GM21737 (cell line): Measurements from ENCODE around the gene SENP8.
"Not testable (repeated sequence)": the region's sequence is repeated elsewhere in the genome, so short reads cannot be mapped to it uniquely, and the experiment has no call there.

Experiments used
- ATAC-seq: cut with Tn5 transposase; IDR thresholded peaks from one replicate; pipeline ENCODE4 v1.9.1; 2021; ENCODE audit warnings: mild to moderate bottlenecking, moderate library complexity; ENCODE audit not compliant: unreplicated experiment

The SENP8 gene

DNA sequence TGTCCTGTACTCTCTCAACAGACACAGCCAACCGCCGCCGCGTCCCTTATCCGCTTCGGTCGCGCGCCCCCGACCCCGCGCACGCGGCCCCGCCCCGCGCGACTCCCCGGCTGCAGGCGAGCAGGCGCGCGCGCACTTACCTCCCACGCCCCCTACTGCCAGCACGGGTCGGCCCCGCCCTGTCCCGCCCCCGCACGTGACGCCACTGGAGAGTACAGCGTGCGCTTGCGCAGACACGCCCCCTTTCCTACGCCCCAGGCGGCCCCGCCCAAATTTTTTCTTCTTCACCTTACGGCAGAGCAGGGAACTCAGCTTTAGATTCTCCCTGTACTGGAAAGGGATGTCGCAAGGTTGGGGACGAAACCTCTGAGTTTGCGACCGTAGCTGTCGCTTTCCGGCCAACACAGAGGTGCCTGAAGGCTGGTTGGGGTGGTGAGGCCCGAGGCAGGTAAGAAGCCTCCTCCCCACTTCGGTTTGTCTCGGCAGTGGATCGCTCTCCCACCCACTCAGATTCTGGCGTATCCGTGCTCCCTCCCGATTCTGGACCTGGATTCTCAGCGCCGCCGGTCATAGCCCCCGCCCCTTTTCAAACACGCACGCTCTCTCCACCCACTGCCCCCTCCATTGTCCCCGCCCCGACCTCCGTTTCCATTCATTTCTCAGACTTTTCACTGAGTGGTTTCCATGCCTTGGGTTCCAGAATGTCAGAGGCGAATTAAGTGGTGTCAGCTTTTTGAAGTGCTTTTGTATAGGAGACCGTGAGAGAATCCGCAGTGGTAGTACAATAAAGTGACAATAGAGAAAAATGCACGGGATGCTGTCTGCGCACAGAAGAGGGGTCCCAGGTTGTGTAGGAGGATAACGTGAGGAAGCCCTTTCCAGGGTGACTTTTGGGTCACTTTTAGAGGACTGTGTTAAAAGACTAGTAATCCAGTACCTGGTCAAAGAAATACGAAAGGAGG is at the start of gene SENP8, which contains the start of gene MYO9A:
Gene SENP8, plus strand, starts transcription at position 387 of the 962 bp plus-strand sequence. CDS start 21,221 bp downstream, outside the sequence.
Gene MYO9A, minus strand, starts transcription at position 134 of the 962 bp plus-strand sequence. CDS start 71,587 bp downstream, outside the sequence.
- peak; percentile 60 for ATAC-seq

DNA sequence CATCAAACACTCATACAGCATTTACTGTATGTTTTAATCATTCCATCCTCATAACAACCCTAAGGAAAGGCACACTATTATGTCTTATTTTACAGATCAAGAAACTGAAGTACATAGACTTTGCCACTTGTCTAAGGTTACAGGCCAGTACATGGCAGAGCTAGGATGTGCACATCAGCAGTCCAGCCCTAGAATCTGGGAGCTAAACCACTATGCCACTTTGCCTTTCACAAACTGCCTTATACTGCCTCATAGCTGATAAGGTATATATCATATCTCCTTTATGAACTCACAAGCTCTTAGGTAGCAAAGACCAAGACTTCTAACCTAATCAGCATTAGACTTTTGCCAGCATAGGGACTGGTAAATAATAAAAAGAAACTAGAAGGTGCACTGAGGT is 49.3 kb upstream of the SENP8 start:
- no peak for ATAC-seq

DNA sequence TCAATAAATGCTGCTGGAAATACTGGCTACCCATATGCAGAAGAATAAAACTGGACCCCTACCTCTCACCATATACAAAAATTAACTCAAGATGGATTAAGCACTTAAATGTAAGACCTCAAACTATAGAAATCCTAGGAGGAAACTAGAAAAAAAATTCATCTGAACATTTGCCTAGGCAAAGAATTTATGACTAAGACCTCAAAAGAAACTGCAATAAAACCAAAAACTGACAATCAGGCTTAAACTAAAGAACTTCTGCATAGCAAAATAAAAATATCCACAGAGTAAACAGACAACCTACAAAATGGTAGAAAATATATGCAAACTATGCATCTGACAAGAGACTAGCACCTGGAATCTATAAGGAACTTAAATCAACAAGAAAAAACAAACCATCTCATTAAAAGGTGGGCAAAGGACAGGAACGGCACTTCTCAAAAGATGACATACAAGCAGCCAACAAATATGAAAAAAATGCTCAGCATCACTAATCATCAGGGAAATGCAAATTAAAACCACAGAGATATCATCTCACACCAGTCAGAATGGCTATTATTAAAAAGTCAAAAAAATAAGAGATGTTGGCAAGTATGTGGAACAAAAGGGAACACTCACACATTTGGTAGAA is 47.3 kb upstream of the SENP8 start:
- no peak for ATAC-seq

DNA sequence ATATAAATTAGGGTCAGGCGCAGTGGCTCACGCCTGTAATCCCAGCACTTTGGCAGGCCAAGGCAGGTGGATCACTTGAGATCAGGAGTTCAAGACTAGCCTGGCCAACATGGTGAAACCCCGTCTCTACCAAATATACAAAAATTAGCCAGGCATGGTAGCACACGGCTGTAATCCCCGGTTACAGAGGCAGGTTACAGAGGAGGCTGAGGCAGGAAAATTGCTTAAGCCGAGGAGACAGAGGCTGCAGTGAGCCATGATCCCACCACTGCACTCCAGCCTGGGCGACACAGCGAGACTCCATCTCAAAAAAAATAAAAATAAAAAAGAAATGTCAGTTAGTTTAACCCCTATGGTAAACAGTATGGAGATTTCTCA is 46.8 kb upstream of the SENP8 start:
- not testable (repeated sequence) for ATAC-seq

DNA sequence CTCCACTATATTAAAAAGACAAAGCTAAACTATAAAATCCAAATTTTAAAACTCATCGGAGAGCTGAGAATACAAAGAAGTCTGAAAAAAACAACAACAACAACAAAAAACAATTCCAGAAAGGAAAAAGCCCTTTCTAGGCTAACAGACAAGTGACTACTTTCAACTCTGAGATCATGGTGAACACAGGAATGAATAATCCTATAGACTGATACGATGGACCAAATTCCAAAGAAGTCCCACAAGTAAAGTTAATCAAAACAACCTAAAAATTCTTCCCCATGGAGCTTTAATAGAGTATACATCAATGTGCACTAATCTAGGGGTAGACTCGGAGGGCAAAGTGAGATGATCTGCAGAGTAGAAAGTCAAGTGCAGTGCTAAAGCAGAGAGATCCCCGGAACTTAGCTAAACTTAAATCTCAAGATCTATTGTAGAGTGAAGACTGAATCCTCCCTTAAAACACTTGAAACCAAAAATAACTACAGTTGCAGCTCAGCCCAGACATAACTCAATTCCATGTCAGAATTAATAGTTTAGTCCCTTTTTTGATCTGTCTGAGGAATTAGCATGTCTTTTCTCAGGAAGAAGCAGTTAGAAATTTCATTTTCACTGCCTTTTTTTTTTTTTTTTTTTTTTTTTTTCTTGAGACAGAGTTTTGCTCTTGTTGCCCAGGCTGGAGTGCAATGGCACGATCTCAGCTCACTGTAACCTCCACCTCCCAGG is 43.7 kb upstream of the SENP8 start:
- no peak for ATAC-seq

DNA sequence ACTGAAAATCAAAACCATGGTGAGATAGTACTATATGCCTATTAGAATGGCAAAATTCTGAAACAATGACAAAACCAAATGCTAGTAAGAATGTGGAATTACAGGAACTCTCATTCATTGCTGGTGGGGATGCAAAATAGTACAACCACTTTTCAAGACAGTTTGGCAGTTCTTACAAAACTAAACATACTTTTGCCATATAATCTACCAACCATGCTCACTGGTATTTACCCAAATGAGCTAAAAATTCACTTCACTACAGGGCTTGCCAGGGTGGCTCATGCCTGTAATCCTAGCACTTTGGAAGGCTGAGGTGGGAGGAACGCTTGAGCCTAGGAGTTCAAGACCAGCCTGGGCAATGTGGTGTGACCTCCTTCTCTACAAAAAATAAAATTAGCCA is 40.3 kb upstream of the SENP8 start:
- no peak for ATAC-seq

DNA sequence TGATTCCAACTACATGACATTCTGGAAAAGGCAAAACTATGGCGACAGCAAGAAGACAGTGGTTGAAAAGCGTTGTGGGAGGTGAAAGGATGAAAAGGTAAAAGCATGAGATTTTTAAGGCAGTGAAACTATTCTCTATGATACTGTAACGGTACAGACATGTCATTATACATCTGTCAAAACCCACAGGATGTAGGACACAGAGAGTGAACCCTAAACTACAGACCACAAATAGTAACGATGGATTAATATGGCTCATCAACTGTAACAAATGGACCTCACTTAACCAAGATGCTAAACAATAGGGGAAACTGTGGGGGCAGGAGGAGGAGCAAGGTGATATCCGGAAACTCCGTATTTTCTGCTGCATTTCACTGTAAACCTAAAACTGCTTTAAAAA is 39.3 kb upstream of the SENP8 start:
- ATAC-seq = peak; percentile 90

DNA sequence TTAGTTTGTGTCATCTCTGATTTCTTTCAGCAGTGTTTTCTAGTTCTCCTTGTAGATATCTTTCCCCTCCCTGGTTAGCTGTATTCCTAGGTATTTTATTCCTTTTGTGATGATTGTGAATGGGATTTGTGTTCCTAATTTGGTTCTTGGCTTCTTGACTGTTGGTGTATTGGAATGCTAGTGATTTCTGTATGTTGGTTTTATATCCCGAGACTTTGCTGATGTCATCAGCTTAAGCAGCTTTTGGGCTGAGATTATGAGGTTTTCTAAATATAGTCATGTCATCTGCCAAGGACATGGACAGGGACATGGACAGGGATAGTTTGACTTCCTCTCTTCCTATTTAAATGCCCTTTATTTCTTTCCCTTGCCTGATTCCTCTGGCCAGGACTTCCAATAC is 36.0 kb upstream of the SENP8 start:
- no peak for ATAC-seq

DNA sequence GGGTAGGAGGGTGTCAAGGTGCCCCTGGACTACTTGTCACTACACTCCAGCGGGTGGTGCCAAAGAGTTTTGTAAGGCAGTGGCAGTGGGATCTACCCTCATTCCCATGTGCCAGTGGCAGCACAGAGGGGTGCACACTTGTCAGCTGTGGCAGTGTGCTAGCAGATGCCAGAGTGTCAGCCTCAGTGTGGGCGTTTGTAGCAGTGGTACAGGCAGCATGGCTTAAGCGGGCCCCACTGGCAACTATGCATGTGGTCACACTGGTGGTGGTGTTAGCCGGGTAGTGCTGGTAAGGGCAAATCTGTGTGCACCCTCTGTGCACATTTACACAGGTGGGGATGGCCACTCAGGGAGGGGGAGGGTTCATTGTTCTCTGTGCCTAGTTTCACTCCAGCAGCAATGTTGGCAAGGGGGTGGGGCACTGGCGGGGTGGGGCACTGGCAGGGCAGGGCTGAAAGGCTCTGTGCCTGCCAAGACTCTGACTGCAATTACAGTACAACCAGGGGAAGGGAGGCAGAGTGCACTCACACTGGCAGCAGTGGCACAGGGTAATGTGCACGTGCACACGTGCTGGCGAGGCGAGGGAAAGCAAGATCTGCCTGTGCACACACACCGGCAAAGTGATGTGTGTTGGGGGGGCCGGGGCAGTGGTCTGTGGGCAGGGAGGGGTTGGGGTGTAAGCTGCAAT is 32.0 kb upstream of the SENP8 start:
- no peak for ATAC-seq

DNA sequence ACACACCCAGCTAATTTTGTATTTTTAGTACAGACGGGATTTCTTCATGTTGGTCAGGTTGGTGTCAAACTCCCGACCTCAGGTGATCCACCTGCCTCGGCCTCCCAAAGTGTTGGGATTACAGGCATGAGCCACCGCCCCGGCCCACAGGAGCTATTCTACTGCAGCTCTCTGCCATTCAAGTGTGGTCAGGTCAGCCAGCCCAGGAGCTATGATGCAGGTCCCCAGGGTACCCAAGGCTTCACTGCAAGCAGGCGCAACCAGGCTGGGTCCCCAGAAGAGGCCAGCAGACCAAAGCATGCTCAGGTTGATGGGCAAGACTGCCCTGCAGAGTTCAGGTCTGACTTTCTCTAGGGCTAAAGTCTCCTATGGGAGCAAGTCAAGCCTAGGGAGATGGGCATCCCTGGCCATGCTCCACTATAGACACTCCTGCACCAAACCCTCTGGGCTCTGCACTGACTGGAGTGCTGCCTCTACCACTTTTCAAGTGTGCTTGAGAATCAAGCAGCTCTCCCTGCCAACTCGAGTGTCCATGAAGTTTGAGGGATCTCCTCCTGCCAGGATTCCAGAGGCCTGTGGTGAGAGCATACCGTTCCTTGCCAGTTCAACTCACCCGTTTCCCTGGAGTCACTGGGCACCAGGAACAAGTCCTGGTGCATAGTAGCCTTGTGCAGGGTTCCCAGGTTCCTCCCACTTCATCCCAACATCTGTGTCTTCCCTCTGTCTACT is 31.1 kb upstream of the SENP8 start:
- ATAC-seq = no peak

DNA sequence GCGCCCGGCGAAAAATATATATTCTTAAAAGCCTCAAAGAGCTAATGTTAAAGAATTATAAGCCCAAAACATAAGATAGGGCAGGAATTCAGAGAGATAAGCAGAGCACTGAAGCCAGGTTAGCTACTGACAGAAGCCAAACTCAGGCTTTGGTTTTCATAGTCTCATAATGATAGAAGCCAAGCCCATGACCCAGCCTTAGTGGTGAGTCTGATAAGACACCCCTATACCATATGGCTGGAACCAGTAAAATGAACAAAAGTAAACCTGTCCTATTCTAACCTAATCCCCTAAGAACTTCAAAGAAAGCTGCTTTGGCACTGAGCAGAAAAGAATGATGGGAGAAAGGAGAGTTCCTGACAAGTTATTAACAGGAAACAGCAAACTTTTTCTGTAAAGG is 26.2 kb upstream of the SENP8 start:
- ATAC-seq = no peak

DNA sequence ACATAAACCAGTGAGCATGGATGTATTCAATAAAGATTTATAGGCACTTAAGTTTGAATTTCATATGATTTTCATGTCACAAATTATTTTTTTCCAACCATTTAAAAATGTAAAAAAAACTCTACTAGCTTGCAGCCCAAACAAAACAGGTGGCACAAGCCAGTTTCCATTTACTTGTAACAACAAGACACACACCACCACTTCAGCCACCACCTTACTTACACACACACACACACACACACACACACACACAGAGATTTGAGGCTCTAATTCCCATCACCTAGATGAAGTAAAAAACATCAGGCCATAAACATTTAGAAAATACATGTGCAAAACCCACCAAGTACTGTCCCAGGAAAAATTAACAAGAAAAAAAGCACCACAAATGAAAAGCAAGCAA is 25.5 kb upstream of the SENP8 start:
- ATAC-seq = no peak

DNA sequence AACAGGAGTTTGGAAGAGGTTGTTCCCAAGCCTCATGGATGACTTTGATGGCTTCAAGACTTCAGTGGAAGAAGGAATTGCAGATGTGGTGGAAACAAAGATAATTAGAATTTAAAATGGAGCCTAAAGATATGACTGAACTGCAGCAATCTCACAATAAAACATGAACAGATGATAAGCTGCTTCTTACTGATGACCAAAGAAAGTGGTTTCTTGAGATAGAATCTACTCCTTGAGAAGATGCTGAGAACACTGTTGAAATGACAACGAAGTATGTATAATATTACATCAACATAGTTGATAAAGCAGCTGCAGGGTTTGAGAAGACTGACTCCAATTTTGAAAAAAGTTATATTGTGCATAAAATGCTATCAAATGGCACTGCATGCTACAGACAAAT is 21.4 kb upstream of the SENP8 start:
- no peak for ATAC-seq

DNA sequence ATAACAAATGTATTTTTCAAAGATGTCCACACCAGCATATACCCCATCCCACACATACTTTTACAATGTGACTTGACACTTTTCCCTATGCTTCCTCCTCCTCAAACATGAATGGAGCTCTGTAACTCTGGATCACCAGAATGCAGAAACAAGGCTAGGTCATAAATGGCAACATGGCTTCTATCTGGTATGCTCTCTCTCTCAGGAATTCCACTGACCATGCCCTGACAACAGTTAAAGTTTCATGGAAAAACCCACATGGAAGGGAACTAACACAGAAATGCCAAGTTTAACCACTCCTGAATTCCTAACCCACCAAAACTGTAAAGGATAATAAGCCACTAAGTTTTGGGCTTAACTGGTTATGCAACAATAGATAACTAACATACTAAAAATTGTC is 20.2 kb upstream of the SENP8 start:
- no peak for ATAC-seq

DNA sequence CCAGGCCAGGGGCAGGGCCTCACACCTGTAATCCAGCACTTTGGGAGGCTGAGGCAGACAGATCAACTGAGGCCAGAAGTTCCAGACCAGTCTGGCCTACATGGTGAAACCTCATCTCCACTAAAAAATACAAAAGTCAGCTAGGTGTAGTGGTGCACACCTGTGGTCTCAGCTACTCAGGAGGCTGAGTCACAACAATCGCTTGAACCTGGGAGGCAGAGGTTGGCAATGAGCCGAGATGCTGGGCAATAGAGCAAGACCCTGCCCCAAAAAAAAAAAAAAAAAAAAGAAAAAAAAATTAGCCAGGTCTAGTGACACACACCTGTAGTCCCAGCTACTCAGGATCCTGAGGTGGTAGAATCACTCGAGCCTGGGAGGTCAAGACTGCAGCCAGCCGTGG is 19.0 kb upstream of the SENP8 start:
- no peak for ATAC-seq

DNA sequence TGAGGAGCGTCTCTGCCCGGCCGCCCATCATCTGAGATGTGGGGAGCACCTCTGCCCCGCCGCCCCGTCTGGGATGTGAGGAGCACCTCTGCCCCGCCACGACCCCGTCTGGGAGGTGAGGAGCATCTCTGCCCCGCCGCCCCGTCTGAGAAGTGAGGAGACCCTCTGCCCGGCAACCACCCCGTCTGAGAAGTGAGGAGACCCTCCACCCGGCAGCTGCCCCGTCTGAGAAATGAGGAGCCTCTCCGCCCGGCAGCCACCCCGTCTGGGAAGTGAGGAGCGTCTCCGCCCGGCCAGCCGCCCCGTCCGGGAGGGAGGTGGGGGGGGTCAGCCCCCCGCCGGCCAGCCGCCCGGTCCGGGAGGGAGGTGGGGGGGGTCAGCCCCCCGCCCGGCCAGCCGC is 17.7 kb upstream of the SENP8 start:
- not testable (repeated sequence) for ATAC-seq

DNA sequence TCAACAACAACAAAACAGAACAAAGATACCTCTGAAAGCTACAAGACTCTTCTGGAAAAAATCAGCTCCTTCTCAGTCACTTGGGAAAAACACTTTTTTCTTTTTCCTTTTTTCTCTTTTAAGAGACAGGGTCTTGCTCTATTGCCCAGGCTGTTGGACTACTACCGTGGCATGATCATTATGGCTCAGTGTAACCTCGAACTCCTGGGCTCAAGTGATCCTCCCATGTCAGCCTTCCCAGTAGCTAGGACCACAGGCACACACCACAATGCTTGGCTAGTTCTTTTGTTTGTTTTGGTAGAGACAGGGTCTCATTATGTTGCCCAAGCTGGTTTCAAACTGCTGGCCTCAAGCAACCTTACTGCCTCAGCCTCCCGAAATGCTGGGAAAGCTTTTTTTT is 13.1 kb upstream of the SENP8 start:
- no peak for ATAC-seq

DNA sequence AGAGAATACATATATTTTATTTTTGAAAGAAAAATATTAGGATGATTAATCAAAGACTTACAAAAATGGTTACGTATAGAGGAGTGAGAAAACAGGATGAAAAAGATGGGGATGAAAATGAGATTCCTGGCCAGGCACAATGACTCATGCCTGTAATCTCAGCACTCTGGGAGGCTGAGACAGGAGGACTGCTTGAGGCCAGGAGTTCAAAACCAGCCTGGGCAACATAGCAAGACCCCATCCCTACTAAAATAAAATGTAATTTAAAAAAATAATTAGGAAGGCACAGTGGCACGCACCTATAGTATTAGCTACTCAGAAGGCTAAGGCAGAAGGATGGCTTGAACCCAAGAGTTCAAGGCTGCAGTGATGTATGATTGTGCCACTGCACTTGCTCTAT is 12.1 kb upstream of the SENP8 start:
- ATAC-seq = no peak

DNA sequence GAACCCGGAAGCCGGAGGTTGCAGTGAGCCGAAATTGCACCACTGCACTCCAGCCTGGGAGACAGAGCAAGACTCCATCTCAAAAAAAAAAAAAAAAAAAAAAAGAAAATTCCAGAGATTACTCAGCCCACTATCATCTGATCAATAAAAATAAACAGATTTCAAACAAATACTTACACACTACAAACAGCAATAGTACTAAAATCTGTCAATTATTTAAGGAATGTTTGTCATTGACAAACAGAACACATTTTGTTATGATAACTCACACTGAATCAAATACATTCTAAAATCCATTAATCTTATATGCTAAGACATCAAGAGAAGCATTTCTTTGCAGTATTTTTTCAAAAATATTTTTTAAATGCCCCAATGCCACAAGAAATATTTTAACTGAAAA is 7.8 kb upstream of the SENP8 start:
- no peak for ATAC-seq

DNA sequence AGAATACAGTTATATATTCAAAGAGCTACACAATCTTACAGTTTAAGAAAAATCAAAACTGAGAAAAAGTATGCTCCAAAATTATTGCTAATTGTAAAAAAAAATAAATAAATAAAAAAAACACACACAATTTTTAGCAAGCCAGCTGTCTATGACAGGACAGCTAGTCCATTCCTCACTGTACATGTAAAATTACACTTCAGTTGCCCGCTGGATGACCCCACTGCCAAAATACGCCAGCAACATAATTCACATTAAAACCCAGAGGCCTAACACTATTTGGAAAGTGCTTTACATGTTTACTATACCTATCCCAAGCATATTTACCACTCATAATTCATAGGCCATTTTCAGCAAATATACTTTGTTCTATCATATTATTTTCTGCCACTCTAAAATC is 6.1 kb upstream of the SENP8 start:
- no peak for ATAC-seq
